Naive thymus-derived CD8-positive, alpha-beta T cell (primary cell): Measurements from ENCODE around the gene C6. TPM values are rescaled to one million over a fixed set of nuclear protein-coding genes. Genes with fewer than 3 reads are reported as not detected.

Source experiments
- ATAC-seq, 2 donors: fragments of 150-1000 bp; cut with Tn5 transposase in 1 of 2; sonication (Bioruptor Pico), chemical (Tn5 transposase) in 1 of 2; 1 replicate in 1 of 2; 2 replicates in 1 of 2; pipeline ENCODE4 v1.10.0; 2021; ENCODE audit warnings: mild to moderate bottlenecking in 2 of 2, moderate library complexity in 2 of 2
- POLR2A ChIA-PET: fragments of 350-600 bp; sonication (Branson Sonifier 250); formaldehyde crosslinking; loops from one replicate; lab custom pipeline; 2021; ENCODE audit warnings: antibody characterized with exemption; lab: Charles Lee
- DNase-seq, 10 donors: peaks; one replicate each; pipeline versions ENCODE4 v3.0.0 to v3.0.0-alpha.2; 2020 to 2022
- H3K27ac Mint-ChIP-seq, 10 donors: one replicate each; pipeline ENCODE4 v1.8.0; 2020 to 2022; ENCODE audit warnings: mild to moderate bottlenecking in 10 of 10, mixed read lengths in 10 of 10, moderate library complexity in 4 of 10, inconsistent platforms in 1 of 10
- H3K27me3 Mint-ChIP-seq, 5 donors: one replicate each; pipeline ENCODE4 v1.8.0; 2021 to 2022; ENCODE audit warnings: mixed read lengths in 5 of 5
- H3K36me3 Mint-ChIP-seq, 3 donors: one replicate each; pipeline ENCODE4 v1.8.0; 2020 to 2022; ENCODE audit warnings: mixed read lengths in 3 of 3, mild to moderate bottlenecking in 2 of 3, inconsistent platforms in 1 of 3
- H3K4me1 Mint-ChIP-seq, 4 donors: one replicate each; pipeline ENCODE4 v1.8.0; 2021 to 2022; ENCODE audit warnings: mixed read lengths in 4 of 4
- H3K4me3 Mint-ChIP-seq, 10 donors: one replicate each; pipeline ENCODE4 v1.8.0; 2020 to 2022; ENCODE audit warnings: mild to moderate bottlenecking in 10 of 10, mixed read lengths in 10 of 10, moderate library complexity in 6 of 10, inconsistent platforms in 1 of 10
- H3K9me3 Mint-ChIP-seq, 9 donors: one replicate each; pipeline ENCODE4 v1.8.0; 2020 to 2022; ENCODE audit warnings: mixed read lengths in 9 of 9, mild to moderate bottlenecking in 3 of 9, inconsistent platforms in 1 of 9, moderate library complexity in 1 of 9
- polyA plus RNA-seq, 3 donors: library from polyadenylated mRNA; unstranded; fragments of 300-500 nt; fragmentation: Illumina TruSeq; gene quantifications; one replicate each; pipeline ENCODE4 v1.2.3, GENCODE V29; 2021
- total RNA-seq, 8 experiments: library from RNA in 2 of 8; stranded (reverse) in 2 of 8; gene quantifications; one replicate each; pipeline ENCODE4 v1.2.3 and lab custom pipeline; 2021 to 2026

The C6 gene
- total and polyA plus RNA-seq, 5 experiments from 2014 or later: not detected

GRCh38 chr5:41148448-41148847 lies 64.9 kb downstream of the C6 start:
- H3K9me3 Mint-ChIP-seq: peaks cover 0 to 5% (median 0%) of the 10 kb centered on the region in 9 donors
- H3K36me3 Mint-ChIP-seq: no peaks in the 10 kb centered on the region
- H3K27me3 Mint-ChIP-seq: peaks cover 0 to 8% (median 3%) of the 10 kb centered on the region in 5 donors
- ATAC-seq (no peak), DNase-seq (no peak)
- H3K4me3 Mint-ChIP-seq: no peak overlapping the region
- H3K4me1 Mint-ChIP-seq: no peaks in the 10 kb centered on the region
- POLR2A ChIA-PET: no interaction called here
- H3K27ac Mint-ChIP-seq: no peak overlapping the region

DNA sequence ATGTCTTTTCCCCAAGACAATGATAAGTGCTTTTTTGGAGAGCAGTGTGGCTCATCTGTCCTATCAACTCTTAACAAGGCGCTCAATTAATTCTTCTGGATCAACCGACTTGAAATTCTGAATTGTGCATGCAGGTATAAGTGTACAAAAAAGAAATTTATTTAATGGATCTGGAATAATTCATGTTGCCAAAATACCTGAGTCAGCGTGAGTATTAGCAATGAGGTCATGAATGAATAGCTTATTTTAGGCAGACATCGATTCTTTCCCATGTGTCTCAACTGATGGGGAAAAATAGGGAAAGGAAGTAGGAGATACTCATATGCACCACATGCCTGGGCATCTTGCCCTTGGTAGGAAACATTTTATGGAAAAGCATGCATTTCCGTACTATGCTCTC lies 68.0 kb downstream of the C6 start:
- POLR2A ChIA-PET: no interaction called here
- no peak for DNase-seq
- Mint-ChIP-seq H3K4me3 (no peak overlapping the region), H3K9me3 (peaks cover 0 to 6% (median 0%) of the 10 kb centered on the region in 9 donors), H3K36me3 (no peaks in the 10 kb centered on the region), H3K4me1 (no peaks in the 10 kb centered on the region), H3K27me3 (peaks cover 0 to 5% (median 0%) of the 10 kb centered on the region in 5 donors), H3K27ac (no peak overlapping the region)
- no peak for ATAC-seq

DNA sequence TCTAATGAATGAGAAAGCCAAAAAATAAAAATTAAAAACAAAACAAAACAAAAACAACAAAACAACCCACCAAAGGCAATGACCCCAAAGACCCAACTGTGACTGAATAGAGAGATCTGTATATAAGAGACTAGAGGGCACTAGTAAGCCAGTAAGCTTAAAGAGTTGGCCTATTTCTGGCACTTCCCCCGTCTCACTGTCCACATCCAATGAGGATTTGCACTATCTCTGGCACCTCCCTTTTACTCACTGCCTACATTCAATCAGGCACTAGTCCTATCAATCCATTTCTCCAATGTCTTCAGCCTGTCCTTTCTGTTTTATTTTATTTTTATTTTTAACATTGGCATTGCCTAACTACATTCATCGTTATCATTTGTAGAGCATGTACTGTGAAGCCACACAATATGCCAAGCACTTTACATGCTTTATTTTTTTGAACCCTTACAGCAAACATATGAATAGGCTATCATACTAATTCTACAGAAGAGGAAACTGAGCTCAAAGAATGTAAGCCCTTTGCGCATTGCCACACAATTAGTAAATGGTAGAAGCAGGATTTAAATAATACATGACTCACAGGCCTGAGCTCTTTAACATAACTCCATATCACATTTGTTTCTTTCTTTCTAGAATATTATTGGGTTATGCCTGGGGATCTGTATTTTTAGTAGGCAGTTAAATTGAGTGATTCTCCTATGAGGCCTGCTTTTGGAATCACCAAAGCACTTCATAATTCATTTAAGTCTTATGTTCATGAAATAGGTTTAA lies 70.0 kb downstream of the C6 start:
- ATAC-seq (no peak), DNase-seq (no peak)
- Mint-ChIP-seq H3K4me3 (no peak overlapping the region), H3K4me1 (no peaks in the 10 kb centered on the region), H3K9me3 (peaks cover 0 to 15% (median 0%) of the 10 kb centered on the region in 9 donors), H3K27ac (no peak overlapping the region), H3K36me3 (no peaks in the 10 kb centered on the region), H3K27me3 (peaks cover 0 to 3% (median 0%) of the 10 kb centered on the region in 5 donors)
- POLR2A ChIA-PET: no interaction called here

DNA sequence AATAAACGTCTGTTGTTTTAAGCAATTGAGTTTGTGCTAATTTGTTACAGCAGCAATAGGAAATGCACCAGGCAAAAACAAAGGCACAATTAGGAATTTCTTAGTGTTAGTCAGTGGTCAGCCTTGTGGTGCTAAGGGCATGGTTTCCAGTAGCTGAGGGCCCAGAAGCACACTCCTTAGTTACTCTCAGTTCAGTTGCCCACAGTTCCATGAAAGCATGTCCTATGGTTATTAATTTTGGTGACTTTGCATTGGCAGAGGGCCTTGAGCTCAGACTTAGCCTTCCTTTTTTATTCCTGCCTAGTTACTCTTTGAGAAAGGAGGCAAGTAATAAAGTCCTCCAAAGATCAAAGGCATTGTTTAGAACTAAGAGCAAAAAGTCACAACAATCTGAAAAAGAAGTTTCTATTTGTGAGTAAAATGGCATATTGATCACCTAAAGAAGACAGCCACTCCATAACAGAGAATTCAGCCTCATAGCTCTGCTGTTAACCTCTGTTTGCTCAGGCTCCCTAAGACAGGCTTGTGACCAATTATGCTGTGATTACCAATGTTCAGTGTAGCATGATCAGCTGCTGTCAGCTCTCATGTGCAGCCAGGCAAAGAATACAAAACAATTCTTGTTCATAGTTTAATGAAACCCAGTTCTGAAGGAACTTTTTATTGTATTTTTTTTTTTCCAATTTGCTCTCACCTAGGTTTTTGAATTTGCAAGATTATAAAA lies 85.2 kb downstream of the C6 start:
- Mint-ChIP-seq H3K27ac (no peak overlapping the region), H3K36me3 (no peaks in the 10 kb centered on the region), H3K27me3 (peaks cover 0 to 1% (median 0%) of the 10 kb centered on the region in 5 donors), H3K4me3 (no peak overlapping the region), H3K4me1 (peaks cover 0 to 2% (median 0%) of the 10 kb centered on the region in 4 donors), H3K9me3 (peaks cover 0 to 8% (median 0%) of the 10 kb centered on the region in 9 donors)
- DNase-seq (no peak), ATAC-seq (no peak)
- POLR2A ChIA-PET: no interaction called here

GRCh38 chr5:41122459-41122858 lies 90.9 kb downstream of the C6 start:
- peaks cover 0 to 1% (median 0%) of the 10 kb centered on the region in 5 donors for H3K27me3 Mint-ChIP-seq
- no peak overlapping the region for H3K4me3 Mint-ChIP-seq
- POLR2A ChIA-PET: no interaction called here
- no peak for ATAC-seq
- H3K4me1 Mint-ChIP-seq: peaks cover 0 to under 1% (median 0%) of the 10 kb centered on the region in 4 donors
- peaks cover 0 to 5% (median under 1%) of the 10 kb centered on the region in 9 donors for H3K9me3 Mint-ChIP-seq
- no peak for DNase-seq
- H3K36me3 Mint-ChIP-seq: no peaks in the 10 kb centered on the region
- H3K27ac Mint-ChIP-seq: no peak overlapping the region

GRCh38 chr5:41120600-41120999 lies 92.7 kb downstream of the C6 start:
- DNase-seq (no peak), ATAC-seq (no peak)
- POLR2A ChIA-PET: no interaction called here
- peaks cover 0 to 11% (median 0%) of the 10 kb centered on the region in 9 donors for H3K9me3 Mint-ChIP-seq
- no peaks in the 10 kb centered on the region for H3K36me3 Mint-ChIP-seq
- H3K4me1 Mint-ChIP-seq: no peaks in the 10 kb centered on the region
- H3K27ac Mint-ChIP-seq: no peak overlapping the region
- H3K4me3 Mint-ChIP-seq: no peak overlapping the region
- H3K27me3 Mint-ChIP-seq: no peaks in the 10 kb centered on the region

- Mint-ChIP-seq H3K36me3 (no peaks in the 10 kb centered on the region), H3K9me3 (peaks cover 0 to 15% (median 0%) of the 10 kb centered on the region in 9 donors), H3K4me3 (no peak overlapping the region), H3K27ac (no peak overlapping the region), H3K27me3 (no peaks in the 10 kb centered on the region), H3K4me1 (no peaks in the 10 kb centered on the region)
- no peak for ATAC-seq
- POLR2A ChIA-PET: no interaction called here
- no peak for DNase-seq
Observed at GRCh38 chr5:41118177-41118576, 95.2 kb downstream of the C6 start.

DNA sequence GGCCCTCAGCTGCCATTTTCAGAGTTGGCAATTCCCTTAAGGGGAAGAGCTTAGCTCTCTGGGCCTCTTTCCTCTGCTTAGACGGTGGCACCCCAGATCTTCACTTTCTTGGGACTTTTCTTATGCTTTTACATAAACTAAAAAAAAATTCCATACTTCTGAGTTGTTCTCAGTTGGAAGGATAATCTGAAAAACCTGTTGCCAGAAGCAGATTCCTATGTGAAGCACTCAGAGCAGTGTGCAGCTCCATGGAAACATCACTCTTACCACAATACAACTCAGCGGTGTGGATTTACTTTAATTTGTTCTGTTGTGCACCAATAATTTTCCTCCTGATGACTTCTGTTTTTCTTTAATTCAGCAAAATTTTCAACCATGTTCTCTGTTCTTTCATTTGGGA lies 98.1 kb downstream of the C6 start:
- Mint-ChIP-seq H3K27ac (no peak overlapping the region), H3K4me1 (no peaks in the 10 kb centered on the region), H3K27me3 (no peaks in the 10 kb centered on the region), H3K4me3 (no peak overlapping the region), H3K9me3 (peaks cover 0 to 15% (median 0%) of the 10 kb centered on the region in 9 donors), H3K36me3 (no peaks in the 10 kb centered on the region)
- ATAC-seq: no peak
- POLR2A ChIA-PET: no interaction called here
- DNase-seq: no peak

GRCh38 chr5:41112486-41113455 lies 100.6 kb downstream of the C6 start:
- ATAC-seq: no peak
- H3K4me3 Mint-ChIP-seq: no peak overlapping the region
- H3K9me3 Mint-ChIP-seq: peaks cover 0 to 15% (median 0%) of the 10 kb centered on the region in 9 donors
- H3K27me3 Mint-ChIP-seq: no peaks in the 10 kb centered on the region
- no peak for DNase-seq
- H3K27ac Mint-ChIP-seq: no peak overlapping the region
- no peaks in the 10 kb centered on the region for H3K4me1 Mint-ChIP-seq
- no peaks in the 10 kb centered on the region for H3K36me3 Mint-ChIP-seq
- POLR2A ChIA-PET: no interaction called here

DNA sequence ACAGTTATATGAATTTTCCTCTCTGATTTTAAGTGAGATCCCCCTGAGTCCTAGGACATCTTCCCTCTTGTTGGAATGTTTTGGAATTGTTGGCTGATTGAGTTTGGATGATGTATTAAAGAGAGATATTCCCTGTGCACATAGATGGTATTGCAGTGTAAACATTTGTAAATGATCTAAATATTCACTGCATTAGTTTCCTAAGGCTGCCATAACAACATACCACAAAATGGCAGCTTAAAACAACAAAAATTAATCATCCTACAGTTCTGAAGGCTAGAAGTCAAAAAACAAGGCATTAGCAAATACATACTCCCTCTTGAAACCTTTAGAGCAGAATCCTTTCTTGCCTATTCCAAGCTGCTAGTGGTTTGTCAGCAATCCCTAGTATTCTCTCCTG lies 104.1 kb downstream of the C6 start:
- peaks cover 0 to 9% (median 0%) of the 10 kb centered on the region in 9 donors for H3K9me3 Mint-ChIP-seq
- ATAC-seq: no peak
- H3K4me3 Mint-ChIP-seq: no peak overlapping the region

DNA sequence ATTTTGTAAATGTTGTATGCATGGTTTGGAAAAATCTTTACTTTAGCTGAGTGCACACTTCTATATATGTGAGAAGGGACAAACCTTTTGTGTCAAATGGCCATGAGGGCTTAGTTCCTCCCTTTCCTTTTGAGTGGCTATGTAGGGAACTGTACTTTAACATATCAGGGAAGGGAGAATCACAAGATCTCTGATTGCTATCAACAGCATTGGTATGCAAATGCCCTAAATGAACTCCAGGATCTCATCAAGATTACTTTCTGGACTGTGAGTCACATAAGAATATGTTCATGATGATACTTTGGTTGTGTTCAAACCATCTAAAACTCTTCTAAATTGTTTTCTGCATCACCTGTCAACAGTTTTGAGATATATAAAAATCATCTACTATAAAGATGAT lies 111.0 kb downstream of the C6 start:
- POLR2A ChIA-PET: no interaction called here
- Mint-ChIP-seq H3K4me1 (no peaks in the 10 kb centered on the region), H3K27ac (no peak overlapping the region), H3K4me3 (no peak overlapping the region), H3K27me3 (no peaks in the 10 kb centered on the region), H3K36me3 (no peaks in the 10 kb centered on the region), H3K9me3 (peaks cover 0 to 4% (median 0%) of the 10 kb centered on the region in 9 donors)
- ATAC-seq (no peak), DNase-seq (no peak)

More for the DNA sequence above, 104.1 kb downstream of the C6 start:
- no peak overlapping the region for H3K27ac Mint-ChIP-seq
- POLR2A ChIA-PET: no interaction called here
- no peak for DNase-seq
- H3K27me3 Mint-ChIP-seq: no peaks in the 10 kb centered on the region
- H3K36me3 Mint-ChIP-seq: no peaks in the 10 kb centered on the region
- H3K4me1 Mint-ChIP-seq: no peaks in the 10 kb centered on the region

DNA sequence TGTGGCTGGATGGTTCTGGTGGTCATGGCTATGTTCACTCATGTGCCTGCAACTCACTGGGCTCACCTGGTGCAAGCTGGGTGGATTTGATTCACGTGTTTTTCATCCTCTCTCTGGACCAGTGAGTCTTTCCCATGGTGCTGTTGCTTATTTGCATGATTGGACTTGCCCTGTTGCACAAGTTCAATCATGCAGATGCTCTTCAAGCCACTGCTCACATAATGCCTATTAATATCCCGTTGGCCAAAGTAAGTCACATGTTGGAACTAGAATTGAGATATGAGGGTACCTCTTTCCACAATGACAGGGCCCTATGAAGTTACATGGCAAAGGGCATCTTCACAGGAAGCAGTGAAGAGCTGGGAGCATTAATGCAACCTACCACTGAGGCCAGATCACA lies 115.7 kb downstream of the C6 start:
- H3K36me3 Mint-ChIP-seq: no peaks in the 10 kb centered on the region
- POLR2A ChIA-PET: no interaction called here
- no peaks in the 10 kb centered on the region for H3K4me1 Mint-ChIP-seq
- no peak for DNase-seq
- H3K4me3 Mint-ChIP-seq: no peak overlapping the region
- peaks cover 0 to 2% (median 0%) of the 10 kb centered on the region in 5 donors for H3K27me3 Mint-ChIP-seq
- peaks cover 0 to 4% (median 0%) of the 10 kb centered on the region in 9 donors for H3K9me3 Mint-ChIP-seq
- H3K27ac Mint-ChIP-seq: no peak overlapping the region
- ATAC-seq: no peak
